Fibroblast of lung (primary cell): ENCODE data around the gene KRT2.

ENCODE experiments used
- EZH2 ChIP-seq: IDR thresholded peaks from 2 replicates; pipeline ENCODE4 v1.5.1; 2012; ENCODE audit warnings: low read length, control low read depth, mild to moderate bottlenecking; ENCODE audit errors: missing control alignments
- TF ChIP-seq, protein P1 (sequence below), 2 donors: IDR thresholded peaks in 1 of 2; conservative IDR thresholded peaks in 1 of 2; 1 replicate in 1 of 2; 2 replicates in 1 of 2; pipeline ENCODE4 v1.5.1; 2011 to 2012; ENCODE audit warnings: low read length in 2 of 2, control low read depth in 1 of 2, inconsistent platforms in 1 of 2, low read depth in 1 of 2, mild to moderate bottlenecking in 1 of 2

DNA sequence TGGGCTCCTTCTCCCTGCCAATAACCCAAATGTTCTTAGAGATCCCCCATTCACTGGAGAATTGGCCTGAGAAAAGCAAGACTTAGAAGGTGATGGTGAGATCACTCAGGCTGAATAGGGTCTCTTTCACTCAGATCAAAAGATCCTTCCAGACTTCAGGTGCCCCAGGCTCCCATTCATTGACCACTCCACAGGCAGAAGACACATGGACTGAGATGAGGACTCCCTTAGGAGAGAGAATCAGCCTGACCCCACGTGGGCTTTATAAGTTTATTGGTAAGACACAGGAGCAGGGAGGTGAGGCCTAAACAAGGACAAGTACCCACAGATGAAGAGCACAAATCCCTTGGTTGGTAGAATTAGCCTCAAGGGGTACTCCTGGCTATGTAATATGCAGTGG is 44.7 kb downstream of the KRT2 start:
- TF ChIP-seq, protein P1, sequence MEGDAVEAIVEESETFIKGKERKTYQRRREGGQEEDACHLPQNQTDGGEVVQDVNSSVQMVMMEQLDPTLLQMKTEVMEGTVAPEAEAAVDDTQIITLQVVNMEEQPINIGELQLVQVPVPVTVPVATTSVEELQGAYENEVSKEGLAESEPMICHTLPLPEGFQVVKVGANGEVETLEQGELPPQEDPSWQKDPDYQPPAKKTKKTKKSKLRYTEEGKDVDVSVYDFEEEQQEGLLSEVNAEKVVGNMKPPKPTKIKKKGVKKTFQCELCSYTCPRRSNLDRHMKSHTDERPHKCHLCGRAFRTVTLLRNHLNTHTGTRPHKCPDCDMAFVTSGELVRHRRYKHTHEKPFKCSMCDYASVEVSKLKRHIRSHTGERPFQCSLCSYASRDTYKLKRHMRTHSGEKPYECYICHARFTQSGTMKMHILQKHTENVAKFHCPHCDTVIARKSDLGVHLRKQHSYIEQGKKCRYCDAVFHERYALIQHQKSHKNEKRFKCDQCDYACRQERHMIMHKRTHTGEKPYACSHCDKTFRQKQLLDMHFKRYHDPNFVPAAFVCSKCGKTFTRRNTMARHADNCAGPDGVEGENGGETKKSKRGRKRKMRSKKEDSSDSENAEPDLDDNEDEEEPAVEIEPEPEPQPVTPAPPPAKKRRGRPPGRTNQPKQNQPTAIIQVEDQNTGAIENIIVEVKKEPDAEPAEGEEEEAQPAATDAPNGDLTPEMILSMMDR (conservative IDR thresholded peaks at IDR 0.05 in 1 of 2, IDR thresholded peaks at IDR 0.05 in 1 of 2; ENCODE audit: low read depth in 1 of 2, low read length in 2 of 2): no peak
- no peak for TF ChIP-seq EZH2
